Thymus (tissue), 11 donors: ENCODE measurements around the gene LRRC58. TPM values are rescaled to one million over a fixed set of nuclear protein-coding genes. Genes with fewer than 3 reads are reported as not detected.
"Not testable (repeated sequence)": the region's sequence is repeated elsewhere in the genome, so short reads cannot be mapped to it uniquely, and the experiment has no call there.

Experiments used
- DNase-seq, 9 donors: peaks; one replicate each; pipeline ENCODE4 v3.0.0-alpha.2; 2013; ENCODE audit warnings: low spot score in 9 of 9, low read depth in 6 of 9, missing footprints in 1 of 9
- H3K27ac ChIP-seq, 2 donors: one replicate each; pipeline ENCODE4 v1.5.1; 2013; ENCODE audit warnings: control low read depth in 1 of 2, low read depth in 1 of 2, low read length in 1 of 2, mild to moderate bottlenecking in 1 of 2, moderate library complexity in 1 of 2
- H3K27me3 ChIP-seq, 2 donors: one replicate each; pipeline ENCODE4 v1.5.1; 2013; ENCODE audit warnings: low read length in 1 of 2; ENCODE audit not compliant: control insufficient read depth in 2 of 2, insufficient read depth in 1 of 2
- H3K36me3 ChIP-seq, 2 donors: one replicate each; pipeline ENCODE4 v1.5.1; 2013; ENCODE audit warnings: low read length in 1 of 2, mild to moderate bottlenecking in 1 of 2, moderate library complexity in 1 of 2; ENCODE audit not compliant: control insufficient read depth in 2 of 2, insufficient read depth in 2 of 2
- H3K4me1 ChIP-seq, 2 donors: one replicate each; pipeline ENCODE4 v1.5.1; 2013; ENCODE audit warnings: low read length in 2 of 2; ENCODE audit not compliant: control insufficient read depth in 2 of 2, insufficient read depth in 2 of 2
- H3K4me3 ChIP-seq, 2 donors: one replicate each; pipeline ENCODE4 v1.5.1; 2013; ENCODE audit warnings: low read length in 2 of 2, control low read depth in 1 of 2, mild to moderate bottlenecking in 1 of 2
- H3K9me3 ChIP-seq, 2 donors: one replicate each; pipeline ENCODE4 v1.5.1; 2013; ENCODE audit warnings: low read length in 1 of 2, mild to moderate bottlenecking in 1 of 2; ENCODE audit not compliant: control insufficient read depth in 2 of 2, insufficient read depth in 1 of 2
- WGBS: extraction: QIAGEN DNeasy Blood & Tissue Kit; methylation state at CpG from one replicate; pipeline ENCODE4 v1.1.7; 2013; 5-methylcytosine and 5-hydroxymethylcytosine counted together
- polyA plus RNA-seq: library from polyadenylated mRNA; stranded (reverse); fragments of 200-250 nt; gene quantifications from one replicate; pipeline ENCODE4 v1.2.3, GENCODE V29; 2013
- total RNA-seq: library from RNA; stranded (reverse); fragments of 120-200 nt; gene quantifications from one replicate; pipeline ENCODE4 v1.2.4, GENCODE V29; 2013
- donor health status: healthy.

Gene LRRC58
- total and polyA plus RNA-seq, 2 donors: 8.2 to 14.9 TPM

DNA sequence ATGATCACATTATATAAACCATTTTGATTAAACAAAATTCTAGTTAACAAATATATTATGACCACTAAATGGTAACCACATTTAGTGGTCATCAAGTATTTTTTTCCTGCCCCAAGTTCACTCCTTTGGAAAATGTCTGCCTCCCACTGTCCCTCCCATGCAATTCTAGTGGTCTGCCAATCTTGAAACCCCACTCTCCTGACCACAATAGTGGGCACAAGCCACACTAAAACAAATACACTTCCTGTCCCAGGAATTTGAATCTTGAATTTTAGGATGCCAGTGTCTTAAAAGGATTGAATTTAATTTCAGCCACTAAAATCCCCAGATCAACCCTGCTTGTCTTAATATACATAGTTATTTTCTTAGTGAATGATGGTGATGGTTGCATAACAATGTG is 50.2 kb downstream of the LRRC58 start:
- Histone ChIP-seq H3K4me1 (no peaks in the 10 kb centered on the region), H3K27me3 (no peaks in the 10 kb centered on the region), H3K27ac (no peak overlapping the region), H3K4me3 (no peak overlapping the region), H3K9me3 (no peaks in the 10 kb centered on the region), H3K36me3 (no peaks in the 10 kb centered on the region)
- DNase-seq: no peak

DNA sequence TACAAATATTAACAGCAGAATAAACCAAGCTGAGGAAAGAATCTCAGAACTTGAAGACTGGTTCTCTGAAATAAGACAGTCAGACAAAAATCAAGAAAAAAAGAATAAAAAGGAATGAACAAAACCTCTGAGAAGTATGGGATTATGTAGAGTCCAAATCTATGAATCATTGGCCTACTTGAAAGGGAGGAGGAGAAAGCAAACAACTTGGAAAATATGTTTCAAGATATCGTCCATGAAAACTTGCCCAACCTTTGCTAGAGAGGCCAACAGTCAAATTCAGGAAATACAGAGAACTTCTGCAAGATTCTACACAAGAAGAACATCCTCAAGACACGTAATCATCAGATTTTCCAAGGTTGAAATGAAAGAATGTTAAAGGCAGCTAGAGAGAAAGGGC is 57.6 kb downstream of the LRRC58 start:
- not testable (repeated sequence) for H3K36me3 ChIP-seq, H3K4me3 ChIP-seq, H3K4me1 ChIP-seq, H3K9me3 ChIP-seq, DNase-seq, H3K27ac ChIP-seq
- H3K27me3 ChIP-seq: peaks cover 0 to 14% of the 10 kb centered on the region in 2 donors
- 98% methylated on average over 2 of the region's 2 CpGs for WGBS

DNA sequence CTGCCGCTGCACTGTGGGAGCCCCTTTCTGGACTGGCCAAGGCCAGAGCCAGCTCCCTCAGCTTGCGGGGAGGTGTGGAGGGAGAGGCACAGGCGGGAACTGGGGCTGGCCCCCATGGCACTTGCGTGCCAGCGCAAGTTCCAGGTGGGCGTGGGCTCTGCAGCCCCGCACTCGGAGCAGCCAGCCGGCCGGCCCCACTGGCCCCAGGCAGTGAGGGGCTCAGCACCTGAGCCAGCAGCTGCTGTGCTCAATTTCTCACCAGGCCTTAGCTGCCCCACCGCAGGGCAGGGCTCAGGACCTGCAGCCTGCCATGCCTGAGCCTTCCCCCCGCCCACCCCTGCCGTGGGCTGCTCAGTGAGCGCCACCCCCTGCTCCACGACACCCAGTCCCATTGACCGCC is 59.5 kb downstream of the LRRC58 start:
- Histone ChIP-seq H3K27ac (no peak overlapping the region), H3K4me3 (no peak overlapping the region), H3K36me3 (no peaks in the 10 kb centered on the region), H3K4me1 (no peaks in the 10 kb centered on the region), H3K27me3 (peaks cover 10 to 32% of the 10 kb centered on the region in 2 donors), H3K9me3 (no peaks in the 10 kb centered on the region)
- 83% methylated on average over 16 of the region's 16 CpGs for WGBS
- no peak for DNase-seq

DNA sequence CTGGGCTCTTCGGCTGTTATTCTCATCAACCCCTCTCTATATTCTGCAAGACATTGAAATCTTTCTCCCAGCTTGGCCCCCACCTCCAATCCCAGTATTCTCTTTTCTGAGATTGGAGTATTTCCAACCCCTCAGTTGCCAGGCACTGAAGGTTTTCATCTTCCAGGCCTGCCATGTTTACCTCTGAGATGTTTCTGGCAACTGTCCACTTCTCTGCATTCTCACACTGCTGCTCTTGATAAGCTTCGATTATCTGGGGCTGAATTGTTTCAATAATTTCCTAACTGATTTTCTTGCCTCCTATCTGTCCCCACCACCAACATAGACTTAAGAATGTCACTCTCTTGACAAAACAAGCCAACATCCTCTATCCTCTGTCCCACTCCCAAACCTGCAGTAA is 62.7 kb downstream of the LRRC58 start:
- DNase-seq: no peak
- Histone ChIP-seq H3K4me1 (no peaks in the 10 kb centered on the region), H3K27ac (no peak overlapping the region), H3K4me3 (no peak overlapping the region), H3K9me3 (no peaks in the 10 kb centered on the region), H3K36me3 (no peaks in the 10 kb centered on the region), H3K27me3 (peaks cover 17 to 53% of the 10 kb centered on the region in 2 donors)
- 88% methylated on average over 2 of the region's 2 CpGs for WGBS

DNA sequence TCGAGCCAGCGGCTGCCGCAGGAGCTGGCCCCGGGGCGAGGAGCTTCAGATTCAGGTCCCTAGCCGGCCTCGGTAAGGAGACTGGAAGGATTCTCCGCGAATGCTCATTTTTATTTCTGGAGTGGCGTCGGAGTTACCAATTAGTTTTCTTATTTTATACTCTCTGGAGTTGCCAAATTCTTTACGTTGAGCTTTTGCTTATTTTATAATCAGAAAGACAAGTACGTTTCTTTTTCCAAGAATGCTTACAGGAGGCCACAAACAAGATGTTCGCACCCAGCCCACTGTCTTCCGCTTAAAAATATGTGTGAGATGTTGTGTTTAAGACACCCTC is 63.7 kb downstream of the LRRC58 start:
- 42% methylated on average over 15 of the region's 15 CpGs for WGBS
- no peak overlapping the region for H3K27ac ChIP-seq
- H3K4me3 ChIP-seq: peak overlapping the region in 1 of 2 donors; percentile 9
- H3K27me3 ChIP-seq: peaks cover 17 to 55% of the 10 kb centered on the region in 2 donors
- no peaks in the 10 kb centered on the region for H3K9me3 ChIP-seq
- H3K36me3 ChIP-seq: no peaks in the 10 kb centered on the region
- no peak for DNase-seq
- H3K4me1 ChIP-seq: no peaks in the 10 kb centered on the region

DNA sequence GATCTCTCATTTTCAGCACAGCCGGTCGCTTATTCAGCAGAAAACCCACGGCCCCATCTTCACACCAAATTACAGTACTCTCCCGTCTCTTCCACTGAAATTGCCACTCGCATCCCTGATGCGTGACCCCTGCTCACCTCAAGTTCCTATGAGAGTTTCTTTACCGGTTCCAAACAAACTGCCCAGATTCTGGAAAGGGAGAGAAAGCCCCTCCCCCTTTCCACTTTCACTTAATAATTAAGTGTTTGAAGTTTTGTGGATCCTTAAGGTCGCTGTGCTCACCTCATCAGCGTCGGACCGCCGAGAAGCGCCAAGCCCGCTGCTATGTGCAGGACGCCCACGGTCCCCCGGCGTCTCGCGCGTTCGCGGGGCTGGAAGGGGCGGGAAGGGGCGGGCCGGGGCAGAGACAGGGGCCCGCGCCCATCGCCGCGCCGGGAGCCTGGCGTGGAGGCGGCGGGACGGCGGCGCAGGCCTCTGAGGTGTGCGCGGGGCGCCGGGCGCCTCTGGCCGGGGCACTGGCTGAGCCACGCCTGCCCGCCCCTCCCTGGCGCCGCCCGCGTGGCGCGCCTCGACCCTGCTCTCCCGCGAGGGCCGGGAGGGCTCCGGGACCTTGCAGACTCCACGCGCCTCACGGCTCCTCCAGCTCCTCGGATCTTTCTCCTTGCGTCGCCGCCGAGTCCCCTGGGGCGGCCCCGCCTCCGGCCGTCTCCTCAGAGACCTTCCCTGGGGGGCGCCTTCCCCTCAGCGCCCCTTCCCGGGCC is 64.2 kb downstream of the LRRC58 start, which contains the start of gene GPR156:
GPR156 (minus strand) TSS at position 476 of the 761 bp plus-strand sequence. CDS start 41,124 bp downstream, outside the sequence.
- Histone ChIP-seq H3K9me3 (no peaks in the 10 kb centered on the region), H3K27me3 (peaks cover 17 to 55% of the 10 kb centered on the region in 2 donors), H3K4me3 (peak within 1 kb of the TSS; percentile 9 to 20), H3K27ac (no peak within 1 kb of the TSS), H3K36me3 (no peaks in the 10 kb centered on the region), H3K4me1 (no peaks in the 10 kb centered on the region)
- DNase-seq: no peak
- WGBS: 6% methylated on average over 72 of the region's 72 CpGs

DNA sequence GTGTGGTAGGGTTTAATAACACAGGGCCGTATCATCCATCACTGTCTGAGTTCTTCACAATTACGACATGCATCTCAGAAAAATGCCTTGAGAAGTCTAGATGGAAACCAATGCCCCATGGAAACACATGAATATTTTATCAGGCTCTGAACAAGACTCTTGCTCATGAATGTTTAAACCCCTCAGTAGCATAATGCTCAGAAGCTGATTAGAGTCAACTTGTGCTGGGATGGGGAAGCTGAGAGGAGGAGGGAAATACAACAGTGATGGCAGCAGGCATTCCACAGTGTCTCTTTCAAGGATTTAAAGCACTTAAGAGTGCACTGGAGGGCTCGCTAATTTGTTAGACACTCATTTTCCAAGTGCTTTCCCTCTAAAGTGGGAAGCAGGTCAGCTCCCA is 67.9 kb downstream of the LRRC58 start:
- H3K27ac ChIP-seq: no peak overlapping the region
- no peaks in the 10 kb centered on the region for H3K36me3 ChIP-seq
- no peak for DNase-seq
- H3K4me3 ChIP-seq: no peak overlapping the region
- H3K4me1 ChIP-seq: no peaks in the 10 kb centered on the region
- peaks cover 17 to 39% of the 10 kb centered on the region in 2 donors for H3K27me3 ChIP-seq
- H3K9me3 ChIP-seq: no peaks in the 10 kb centered on the region
- WGBS: 95% methylated on average over 3 of the region's 3 CpGs

DNA sequence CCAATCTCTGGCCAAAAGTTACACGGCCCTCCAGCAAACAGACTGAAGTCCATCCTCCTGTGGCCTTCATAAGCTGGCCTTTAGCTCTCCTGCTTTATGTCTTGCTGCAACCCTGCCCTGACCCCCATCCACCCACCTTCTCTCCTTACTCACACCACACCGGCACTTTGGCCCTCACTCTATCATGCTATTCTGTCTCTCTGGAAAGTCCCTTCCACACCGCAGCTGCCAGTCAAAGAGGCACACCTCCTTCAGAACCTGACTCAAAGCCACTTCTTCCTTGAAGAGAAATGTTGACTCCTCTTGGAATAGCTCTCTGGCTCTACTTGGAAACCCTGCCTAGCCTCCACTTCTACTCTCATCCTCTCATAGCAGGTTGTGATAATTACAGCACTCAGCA is 68.6 kb downstream of the LRRC58 start:
- 97% methylated on average over 3 of the region's 3 CpGs for WGBS
- Histone ChIP-seq H3K36me3 (no peaks in the 10 kb centered on the region), H3K27ac (no peak overlapping the region), H3K9me3 (no peaks in the 10 kb centered on the region), H3K4me3 (no peak overlapping the region), H3K27me3 (peaks cover 14 to 32% of the 10 kb centered on the region in 2 donors), H3K4me1 (no peaks in the 10 kb centered on the region)
- no peak for DNase-seq

DNA sequence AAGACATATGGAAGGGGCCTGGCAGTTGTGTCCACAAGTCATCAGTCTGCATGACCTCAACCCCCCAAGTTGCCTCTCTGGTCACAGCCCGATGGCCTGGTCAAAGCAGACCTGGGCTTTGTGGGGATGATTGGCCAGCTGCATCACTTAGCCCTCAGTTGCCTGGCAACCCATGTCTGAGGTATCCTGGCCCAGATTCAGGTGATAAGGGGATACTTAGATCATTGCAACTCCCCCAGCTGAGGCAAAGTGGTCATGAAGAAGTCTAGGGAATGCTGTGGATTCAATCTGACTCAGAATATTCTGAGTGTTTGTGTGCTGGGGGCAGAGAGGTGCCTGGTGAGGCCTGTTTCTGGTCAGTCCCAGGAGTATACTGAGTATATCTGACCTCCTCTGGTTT is 69.1 kb downstream of the LRRC58 start:
- 91% methylated on average over 1 of the region's 1 CpG for WGBS
- no peak for DNase-seq
- Histone ChIP-seq H3K36me3 (no peaks in the 10 kb centered on the region), H3K27ac (no peak overlapping the region), H3K27me3 (peaks cover 9 to 27% of the 10 kb centered on the region in 2 donors), H3K4me1 (no peaks in the 10 kb centered on the region), H3K9me3 (no peaks in the 10 kb centered on the region), H3K4me3 (no peak overlapping the region)
